Measurements from ENCODE around the gene NTSR1.

Gene NTSR1

DNA sequence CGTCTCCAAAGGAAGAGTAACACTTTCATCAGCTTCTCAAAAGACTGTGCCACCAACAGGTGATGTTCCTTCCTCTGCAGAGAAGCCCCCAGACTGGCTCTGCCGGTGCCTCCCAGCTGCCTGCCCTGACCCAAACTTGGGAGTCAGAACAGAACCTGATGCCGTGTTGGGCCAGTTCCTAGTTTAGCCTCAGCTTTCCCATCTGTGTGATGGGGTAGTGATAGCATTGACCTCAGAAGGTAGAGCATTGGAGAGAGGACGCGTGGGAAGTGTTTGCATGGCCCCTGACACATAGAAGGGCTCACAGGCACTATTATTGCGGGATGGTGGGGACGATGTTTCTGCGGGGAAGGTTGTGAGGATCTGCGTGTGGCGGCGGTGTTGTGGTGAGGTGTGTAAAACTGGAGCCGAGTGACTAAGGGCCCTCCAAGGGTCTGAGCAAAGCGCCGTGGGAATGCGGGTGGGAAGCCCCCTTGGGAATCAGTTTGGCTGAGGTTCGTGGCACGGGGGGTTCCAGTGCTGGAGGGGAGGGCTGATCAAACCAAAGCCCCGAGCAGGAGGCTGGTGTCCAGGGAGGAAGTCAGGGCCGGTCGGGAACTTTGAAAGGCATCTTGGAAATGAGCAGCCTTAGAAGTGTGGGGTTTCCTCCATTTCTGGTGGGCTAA is 1.7 kb downstream of the NTSR1 start:
- no peak for DNase-seq

DNA sequence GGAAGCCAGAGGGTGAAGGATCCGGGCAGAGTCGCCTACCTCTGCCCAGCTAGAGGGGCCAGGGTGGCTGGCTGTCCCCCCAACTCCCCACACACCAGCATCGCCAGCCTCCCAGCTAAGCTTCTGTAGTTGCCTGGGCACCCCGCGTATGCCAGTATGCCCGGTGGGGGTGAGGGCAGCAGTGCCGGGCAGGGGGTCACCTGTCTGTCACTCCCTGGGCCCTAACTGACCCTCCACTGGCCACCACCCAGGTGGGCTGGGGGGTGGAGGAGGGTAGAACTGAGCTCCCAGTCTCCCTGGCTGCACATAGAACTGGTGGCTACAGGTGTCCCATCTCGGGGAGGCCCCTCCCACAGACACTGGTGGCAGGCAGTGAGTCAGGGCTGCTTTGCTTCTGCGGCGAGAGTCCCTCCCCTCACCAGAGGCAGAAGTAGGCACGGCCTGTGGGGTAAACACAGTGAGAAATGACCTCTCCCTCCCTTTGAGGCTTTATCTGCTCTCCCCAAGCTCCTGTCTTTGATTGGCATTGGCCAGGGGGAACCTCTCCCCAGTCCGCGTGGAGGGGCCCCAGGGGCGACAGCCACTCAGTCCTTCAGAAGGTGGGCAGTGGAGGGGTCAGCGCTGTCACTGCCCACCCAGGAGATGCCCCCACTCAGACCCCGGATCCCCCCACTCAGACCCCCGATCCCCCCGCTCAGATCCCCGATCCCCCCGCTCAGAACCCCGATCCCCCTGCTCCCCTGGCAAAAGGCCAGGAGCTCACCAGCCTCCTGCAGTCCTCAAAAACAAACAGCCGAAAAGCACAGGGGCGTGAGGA is 2.5 kb downstream of the NTSR1 start:
- no peak for DNase-seq

DNA sequence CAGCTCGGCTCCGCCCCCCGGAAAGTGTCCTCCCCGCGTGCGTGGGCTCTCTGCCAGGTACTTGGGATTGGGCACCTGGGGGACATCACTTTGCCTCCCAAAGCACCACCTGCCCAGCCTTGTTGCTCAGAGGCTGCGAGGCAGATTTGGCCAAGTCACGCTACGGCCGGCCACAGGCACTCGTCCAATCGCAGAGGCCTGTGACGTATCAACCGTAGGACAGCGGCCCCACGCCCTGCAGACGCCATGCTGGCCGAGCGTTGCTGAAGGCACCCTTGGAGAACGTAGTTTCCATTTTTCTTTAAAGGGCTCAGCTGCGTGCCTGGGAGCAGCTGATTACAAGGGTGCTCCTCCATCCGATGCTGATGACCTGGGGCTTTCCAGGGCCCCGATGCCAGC is 3.1 kb downstream of the NTSR1 start:
- DNase-seq: peak; percentile 17

DNA sequence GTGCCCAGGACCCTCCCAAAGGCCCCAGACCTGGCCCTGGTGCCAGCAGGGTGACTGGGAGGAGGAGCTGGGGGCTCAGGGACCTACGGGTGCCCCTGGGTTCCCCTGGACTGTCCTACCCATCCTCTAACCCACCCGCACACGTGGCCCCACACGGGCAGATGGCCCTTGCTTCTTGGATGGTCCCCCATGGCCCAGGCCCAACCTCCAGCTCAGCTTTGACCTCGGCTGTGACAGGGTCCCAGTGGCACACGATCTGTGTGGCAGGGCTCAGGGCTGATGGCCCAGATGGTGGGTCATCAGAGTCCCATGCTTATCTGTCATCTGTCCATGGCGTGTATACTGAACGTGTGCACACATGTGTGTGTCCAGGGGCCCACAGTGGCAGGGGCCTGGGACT is 4.0 kb downstream of the NTSR1 start:
- no peak for DNase-seq

DNA sequence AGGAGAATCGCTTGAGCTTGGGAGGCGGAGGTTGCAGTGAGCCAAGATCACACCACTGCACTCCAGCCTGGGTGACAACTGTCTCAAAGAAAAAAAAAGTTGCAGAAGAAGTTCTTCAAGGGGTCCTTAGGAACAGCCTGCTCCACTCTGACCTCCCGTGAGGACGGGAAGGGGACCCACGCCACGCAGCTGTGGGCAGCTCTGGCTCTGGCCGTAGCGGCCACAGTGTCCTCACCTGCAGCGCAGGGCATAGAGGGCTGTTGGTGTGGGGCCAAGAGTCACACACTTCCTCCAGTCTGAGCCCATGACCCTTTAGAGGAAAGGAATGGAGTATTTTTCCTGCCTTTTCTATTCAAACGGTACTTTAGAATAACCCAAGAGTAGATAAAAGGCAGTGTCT is 5.4 kb downstream of the NTSR1 start:
- DNase-seq: no peak

DNA sequence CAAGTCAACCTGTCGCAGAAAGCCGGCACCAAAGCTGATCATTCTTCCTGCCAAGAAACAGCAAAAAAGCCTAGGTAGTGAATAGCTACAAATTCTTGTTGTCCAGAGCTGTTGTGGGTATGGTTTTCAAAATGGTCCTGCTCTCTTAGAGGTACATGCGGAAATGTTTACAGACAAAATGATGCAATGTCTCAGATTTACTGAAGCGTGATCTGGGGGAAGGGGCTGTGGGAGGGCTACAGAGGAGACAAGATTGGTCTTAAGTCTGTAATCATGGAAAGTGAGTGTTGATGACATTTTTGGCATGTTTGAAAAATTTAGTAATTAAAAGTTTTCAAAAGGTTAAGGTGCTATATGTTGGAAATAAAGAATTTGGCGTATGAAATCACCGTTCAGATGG is 6.2 kb downstream of the NTSR1 start:
- no peak for DNase-seq

DNA sequence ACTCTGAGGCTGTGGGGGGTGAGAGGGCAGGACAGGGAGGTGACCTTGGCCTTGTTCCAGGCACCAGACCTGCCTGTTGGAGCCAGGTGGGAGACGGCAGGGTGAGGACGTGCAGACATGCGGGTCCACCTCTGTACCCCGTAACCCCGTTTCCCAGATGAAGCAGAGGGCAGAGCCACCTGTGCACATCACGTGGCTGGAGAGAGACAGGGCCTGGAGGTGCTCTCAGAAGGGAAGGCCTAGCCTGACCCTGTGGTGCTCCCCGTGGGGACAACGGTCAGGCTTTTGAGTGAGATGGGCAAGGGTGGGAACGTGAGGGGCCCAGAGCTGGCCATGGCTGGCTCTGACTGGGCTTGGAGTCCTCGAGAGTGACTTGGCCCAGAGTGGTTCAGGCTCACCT is 6.6 kb downstream of the NTSR1 start:
- DNase-seq: no peak

DNA sequence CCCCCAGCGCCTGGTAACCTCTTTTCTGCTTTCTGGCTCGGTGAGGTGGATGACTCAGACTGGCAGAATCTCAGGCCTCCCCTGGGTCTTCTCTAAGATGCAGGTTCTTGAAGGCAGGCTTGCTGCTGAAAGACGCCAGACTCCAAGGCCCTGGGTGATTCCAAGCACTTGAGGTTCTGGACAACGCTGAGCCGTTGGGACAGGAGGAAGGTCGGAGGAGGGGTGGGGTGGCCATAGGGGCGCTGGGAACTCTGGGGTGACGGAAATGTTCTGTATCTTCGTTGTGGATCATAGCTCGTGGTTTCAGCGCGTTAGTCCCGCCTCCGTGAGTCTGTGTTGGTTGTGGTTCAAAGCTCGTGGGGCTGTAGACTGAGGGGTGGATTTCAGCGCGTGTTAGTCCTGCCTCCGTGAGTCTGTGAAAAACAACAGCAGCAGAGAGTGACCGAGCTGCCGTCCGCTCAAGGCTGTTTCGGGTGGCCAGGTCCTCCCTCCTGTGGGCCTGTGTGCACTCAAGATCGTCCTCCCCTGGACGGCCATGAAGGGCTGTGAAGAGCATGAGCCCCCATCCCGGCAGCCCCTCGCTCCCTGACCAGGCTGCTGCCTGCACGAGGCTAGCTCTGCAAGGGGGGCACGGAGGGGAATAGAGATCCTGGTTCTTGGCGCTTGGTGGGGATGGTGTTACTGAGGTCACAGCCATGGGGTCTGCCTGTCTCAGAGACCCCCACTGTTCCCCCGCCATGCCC is 7.7 kb downstream of the NTSR1 start:
- DNase-seq: no peak

DNA sequence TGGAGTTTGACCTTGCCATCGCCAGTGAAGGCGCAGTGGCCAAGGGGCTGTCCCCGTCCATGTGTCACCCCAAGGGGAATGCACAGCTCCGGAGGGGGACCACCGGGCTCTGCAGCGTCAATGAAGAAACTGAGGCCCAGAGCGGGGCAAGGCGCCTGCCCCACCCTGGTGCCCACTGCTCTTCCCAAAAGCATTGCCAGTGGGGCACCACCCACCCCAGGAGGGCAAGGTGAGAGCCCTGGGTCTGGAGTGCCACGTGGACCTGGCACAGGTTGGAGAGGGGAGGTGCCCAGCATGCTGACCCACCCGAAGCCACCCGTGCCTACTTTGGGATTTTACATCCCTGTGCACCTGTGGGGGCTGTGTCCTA is 8.3 kb downstream of the NTSR1 start:
- no peak for DNase-seq

DNA sequence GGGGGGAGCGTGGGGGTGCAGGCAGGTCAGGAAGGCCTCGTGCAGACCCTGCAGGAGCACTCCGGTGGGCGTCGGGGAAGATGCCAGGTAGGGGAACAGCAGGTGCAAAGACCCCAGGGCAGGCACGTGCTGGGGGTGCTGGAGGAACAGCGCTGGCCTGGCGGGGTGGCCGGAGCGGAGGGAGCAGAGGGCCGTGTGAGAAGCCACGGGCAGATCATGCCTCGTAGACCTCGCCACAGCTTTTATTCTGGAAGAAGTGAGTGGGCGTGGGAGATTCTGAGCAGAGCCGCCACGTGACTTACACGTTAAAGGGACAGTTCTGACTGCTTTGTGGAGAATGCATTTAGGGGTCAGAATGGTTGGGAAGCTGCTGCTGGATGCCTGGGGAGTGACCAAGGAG is 9.3 kb downstream of the NTSR1 start:
- DNase-seq: no peak

DNA sequence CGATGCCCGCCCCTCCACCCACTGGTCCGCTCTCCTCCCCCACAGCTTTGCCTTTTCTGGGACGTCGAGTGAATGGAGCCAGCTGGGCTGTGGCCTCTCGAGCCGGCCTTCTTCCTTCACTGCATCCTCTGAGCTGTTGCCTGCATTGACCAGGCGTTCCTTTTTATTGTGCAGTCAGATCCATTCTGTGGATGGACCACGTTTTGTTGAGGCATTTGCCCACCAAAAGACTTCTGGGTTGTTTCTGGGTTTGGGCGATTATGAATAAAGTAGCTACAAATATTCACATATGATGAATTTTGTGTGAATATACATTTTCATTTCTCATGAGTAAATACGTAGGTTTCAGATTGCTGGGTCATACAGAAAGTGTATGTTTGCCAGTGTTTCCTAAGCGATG is 9.9 kb downstream of the NTSR1 start:
- DNase-seq: no peak

DNA sequence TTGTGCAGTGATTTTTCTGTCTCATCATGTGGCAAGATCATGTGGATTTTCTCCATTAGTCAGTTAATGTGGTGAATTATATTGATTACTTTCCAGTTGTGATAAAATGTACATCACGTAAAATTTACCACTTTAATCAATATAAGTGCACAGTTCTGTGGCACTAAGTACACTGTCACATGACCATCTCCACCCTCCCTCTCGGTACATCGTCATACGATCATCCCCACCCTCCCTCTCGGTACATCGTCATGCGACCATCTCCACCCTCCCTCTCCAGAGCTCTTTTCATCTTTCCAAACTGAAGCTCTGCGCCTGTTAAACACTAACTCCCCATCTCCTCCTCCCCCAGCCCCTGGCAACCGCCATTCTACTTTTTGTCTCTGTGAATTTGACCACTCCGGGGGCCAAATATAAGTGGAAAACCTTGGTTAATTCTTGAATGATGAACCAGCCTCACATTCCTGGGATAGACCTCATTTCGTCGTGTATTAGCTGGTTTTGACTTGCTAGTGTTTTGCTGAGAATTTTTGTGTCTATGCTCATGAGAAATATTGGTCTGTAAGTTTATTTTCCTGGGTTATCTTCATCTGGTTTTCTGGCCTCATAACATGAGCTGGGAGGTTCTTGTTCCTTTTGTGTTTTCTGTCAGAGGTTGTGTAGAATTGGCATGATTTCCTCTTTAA is 10.8 kb downstream of the NTSR1 start:
- DNase-seq: no peak

DNA sequence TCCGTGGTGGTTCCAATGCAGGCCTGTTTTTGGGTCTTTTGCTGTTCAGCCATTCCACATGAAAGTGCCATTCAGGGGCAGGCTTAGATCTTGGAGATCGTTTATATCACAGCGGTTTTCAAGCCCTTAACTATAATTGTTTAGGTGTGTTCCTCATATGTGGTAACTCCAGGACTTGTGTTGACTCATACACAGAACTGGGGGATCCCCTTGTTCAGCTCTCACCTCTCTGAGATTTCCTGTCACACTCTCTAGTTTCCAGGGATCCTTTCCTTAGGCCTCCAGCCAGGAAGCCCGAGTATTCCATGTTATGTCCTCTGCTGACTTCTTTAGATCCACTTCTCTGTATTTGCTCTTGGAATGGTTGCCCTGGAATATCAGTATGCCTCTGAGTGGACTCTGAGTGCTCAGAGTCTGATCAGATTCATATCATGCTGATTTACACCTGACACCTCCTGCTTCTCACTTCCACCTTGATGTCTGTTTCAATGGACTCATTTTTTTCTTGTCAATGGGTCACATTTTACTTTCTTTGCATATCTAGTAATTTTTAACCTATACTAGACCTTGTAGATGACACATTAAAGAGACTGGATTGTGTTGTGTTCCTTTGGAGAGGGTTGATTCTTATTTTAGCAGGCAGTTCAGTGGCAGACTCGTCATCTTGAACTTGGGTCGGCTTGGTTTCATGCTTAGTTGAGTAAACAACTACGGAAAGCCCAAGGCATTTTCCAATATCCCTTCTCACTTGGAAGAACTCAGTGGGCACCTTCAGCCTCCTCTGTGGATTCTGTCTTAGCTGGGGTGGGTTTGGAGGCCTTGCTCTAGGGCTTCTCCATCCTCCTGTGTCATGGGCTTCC is 13.1 kb downstream of the NTSR1 start:
- DNase-seq: no peak

DNA sequence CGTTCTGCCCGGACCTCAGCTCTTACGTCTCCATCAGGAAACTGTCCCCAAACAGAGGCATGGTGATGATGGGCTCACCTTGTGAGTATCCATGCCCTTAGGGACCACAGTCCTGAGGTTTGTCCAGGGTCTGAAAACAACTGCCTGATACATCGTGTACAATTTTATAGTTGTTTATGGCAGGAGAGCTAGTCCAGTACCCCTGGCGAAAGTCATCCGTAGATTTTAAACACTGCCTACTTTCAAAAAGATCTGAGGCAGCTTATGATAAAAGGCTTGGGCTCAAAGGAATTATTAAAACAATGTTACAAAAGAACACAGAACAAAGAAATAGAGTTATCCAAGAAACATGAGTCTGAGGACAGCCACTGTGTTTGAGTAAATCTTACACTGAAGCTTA is 14.0 kb downstream of the NTSR1 start:
- DNase-seq: no peak

DNA sequence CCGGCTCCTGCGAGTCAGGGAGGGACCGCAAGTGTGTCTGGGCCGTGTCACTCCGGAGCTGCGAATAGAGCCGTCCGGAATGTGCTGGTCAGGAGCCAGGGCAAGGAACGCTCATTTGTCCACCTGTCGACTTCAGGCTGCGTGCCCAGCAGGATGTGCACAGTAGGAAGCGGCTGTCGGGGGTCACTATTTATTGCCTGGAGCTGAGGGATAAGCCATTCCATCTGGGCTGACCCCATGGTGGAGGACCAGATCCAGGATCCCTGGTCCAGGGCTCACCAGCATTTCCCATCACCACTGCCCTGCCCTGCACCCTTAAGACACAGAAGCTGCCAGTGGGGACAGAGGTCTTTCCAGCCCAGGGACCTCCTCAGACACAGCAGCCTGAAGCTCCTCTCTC is 14.7 kb downstream of the NTSR1 start:
- no peak for DNase-seq

DNA sequence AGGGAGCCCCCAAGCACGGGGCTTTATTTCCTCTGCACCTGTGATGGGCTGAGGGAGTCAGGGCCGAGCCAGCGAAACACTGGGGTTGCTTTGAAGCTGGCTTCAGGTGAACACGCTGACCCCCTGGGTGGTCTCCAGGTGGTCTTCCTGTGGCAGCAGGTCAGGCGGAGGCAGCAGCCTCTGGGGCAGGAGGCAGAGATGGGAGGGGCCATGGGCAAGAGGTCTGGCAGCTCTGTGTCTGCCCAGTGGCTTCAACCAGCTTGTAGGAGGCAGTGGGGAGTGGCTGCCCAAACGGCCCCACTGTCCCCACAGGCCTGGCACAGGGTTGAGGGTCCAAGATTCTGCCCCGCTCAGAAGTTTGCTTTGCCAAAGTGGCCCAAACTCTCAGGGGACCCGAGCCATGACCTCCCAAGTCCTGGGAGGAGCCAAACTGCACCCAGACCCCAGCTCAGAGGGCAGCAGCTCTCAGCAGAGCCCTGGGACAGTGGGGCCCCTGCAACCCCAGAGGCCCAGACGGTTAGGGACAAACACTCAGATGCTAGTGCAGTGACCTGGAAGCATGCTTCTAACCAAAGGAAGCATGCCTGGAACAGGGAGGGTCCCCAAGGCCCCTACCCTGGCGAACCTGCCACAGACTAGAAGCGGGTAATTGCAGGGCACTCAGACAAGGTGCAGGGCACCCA is 15.3 kb downstream of the NTSR1 start:
- no peak for DNase-seq

DNA sequence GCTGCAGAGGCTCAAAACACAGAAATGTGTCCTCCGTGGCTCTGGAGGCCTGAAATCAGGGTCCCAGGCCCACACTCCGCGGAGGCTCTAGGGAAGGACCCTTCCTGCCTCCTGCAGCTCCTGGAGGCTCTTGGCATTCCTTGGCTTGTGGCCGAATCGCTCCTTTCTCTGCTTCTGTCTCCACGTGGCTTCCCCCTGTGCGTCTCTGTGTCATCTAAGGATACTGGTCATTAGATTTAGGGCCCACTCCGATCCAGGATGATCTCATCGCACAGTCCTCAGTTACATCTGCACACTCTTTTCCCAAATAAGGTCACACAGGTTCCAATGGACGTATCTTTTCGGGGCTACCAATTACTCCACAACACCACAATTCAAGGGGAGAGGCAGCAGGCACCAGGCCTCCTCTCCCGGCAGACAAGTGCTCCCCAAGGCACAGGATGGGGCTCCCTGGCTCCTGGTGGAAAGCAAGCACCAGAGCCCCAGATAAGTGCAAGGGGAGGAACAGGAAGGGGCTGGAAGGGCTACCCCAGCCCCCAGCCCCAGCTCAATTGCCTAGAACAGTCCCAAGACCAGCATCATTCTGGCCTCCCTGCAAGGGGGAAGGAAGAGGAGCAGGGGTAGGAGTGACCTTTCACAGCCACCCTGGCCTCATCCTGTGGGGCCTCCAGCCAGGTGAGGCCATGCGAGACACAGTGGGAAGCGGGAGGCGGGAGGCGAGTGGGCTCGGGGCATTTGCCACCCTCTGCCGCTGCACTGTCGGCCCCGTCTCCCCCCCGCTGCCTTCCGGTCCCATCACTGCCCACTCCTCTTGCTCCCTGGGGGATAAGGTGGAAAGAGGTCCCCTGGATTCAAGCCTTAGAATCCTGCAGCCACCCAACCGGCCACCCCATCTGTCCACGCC is 16.3 kb downstream of the NTSR1 start:
- DNase-seq: no peak

DNA sequence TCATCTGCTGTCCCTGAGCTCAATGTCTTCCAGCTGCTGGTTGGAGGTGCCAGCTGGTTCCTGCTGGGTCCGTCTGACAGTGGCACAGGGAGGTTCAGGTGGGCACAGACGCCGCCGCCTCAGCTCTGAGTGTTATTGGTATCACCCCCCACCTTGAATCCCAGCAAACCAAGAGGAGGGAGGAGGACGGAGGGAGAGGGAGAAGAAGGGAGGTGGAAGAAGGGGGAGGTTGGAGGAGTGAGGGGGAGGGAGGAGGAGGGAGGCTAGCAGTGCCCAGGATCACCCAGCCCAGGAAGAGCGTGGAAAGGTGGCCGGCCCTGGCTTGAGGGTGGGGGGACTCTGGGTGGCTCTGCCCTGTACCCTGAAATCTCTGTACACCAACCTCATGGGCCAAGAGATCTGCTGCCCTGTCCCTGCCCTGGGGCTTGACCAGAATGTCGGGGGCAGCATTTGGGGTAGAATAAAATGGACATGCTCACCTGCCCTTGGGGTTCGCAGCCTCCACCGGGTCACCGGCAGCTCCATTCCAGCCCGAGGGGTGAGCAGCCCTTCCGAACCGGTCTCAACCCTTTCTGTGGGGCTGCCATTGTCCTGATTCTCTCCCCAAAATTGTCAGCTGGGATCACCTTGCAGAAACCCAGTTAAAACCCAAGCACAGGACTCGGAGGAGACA is 17.1 kb downstream of the NTSR1 start:
- DNase-seq: no peak

DNA sequence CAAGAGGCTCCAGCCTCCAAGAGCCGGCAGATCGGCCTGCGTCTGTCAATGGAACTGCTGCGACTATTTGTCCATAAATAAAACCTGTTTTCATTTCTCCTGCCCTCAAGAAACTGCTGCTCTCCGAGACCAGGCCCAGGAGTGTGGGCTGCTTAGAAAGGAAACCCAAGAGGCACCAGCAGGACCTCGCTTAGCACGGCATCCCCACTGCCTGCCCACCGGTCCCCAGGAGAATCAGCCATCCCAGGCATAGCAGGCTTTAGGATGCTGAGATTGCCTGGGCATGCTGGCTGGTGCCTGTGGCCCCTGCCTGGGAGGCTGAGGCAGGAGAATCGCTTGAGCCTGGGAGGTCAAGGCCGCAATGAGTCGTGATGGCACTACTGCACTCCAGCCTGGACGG is 17.6 kb downstream of the NTSR1 start:
- no peak for DNase-seq

All from NCI-H774 (cell line).